Naive thymus-derived CD4-positive, alpha-beta T cell (primary cell): Measurements from ENCODE around the gene DNAH11. TPM values are rescaled to one million over a fixed set of nuclear protein-coding genes. Genes with fewer than 3 reads are reported as not detected.
"Not testable (repeated sequence)": the region's sequence is repeated elsewhere in the genome, so short reads cannot be mapped to it uniquely, and the experiment has no call there.

ENCODE experiments used
- ATAC-seq: fragments of 150-1000 bp; cut with Tn5 transposase; 2 replicates; pipeline ENCODE4 v1.10.0; 2021; ENCODE audit warnings: mild to moderate bottlenecking, moderate library complexity
- CTCF ChIA-PET: fragments of 350-600 bp; sonication (Branson Sonifier 250); formaldehyde crosslinking; loops from one replicate; lab custom pipeline; 2021; ENCODE audit warnings: antibody characterized with exemption; lab: Charles Lee
- POLR2A ChIA-PET: fragments of 350-600 bp; sonication (Branson Sonifier 250); formaldehyde crosslinking; loops from one replicate; lab custom pipeline; 2021; ENCODE audit warnings: antibody characterized with exemption, inconsistent platforms; lab: Charles Lee
- DNase-seq, 9 donors: peaks; one replicate each; pipeline versions ENCODE4 v3.0.0 to v3.0.0-alpha.2; 2020 to 2022; ENCODE audit warnings: mixed read lengths in 1 of 9
- H3K27ac ChIP-seq: one replicate; pipeline ENCODE4 v1.7.0; 2013; ENCODE audit warnings: mild to moderate bottlenecking, low read depth, low read length, moderate library complexity
- H3K27me3 ChIP-seq, 2 donors: one replicate each; pipeline ENCODE4 v1.7.0; 2013; ENCODE audit warnings: low read length in 2 of 2, mild to moderate bottlenecking in 2 of 2, moderate library complexity in 2 of 2; ENCODE audit not compliant: control insufficient read depth in 2 of 2, insufficient read depth in 2 of 2
- H3K36me3 ChIP-seq, 3 experiments: 1 replicate in 2 of 3; 2 replicates in 1 of 3; pipeline ENCODE4 v1.7.0; 2013; ENCODE audit warnings: low read length in 3 of 3, mild to moderate bottlenecking in 3 of 3, moderate library complexity in 1 of 3; ENCODE audit not compliant: insufficient read depth in 3 of 3, control insufficient read depth in 2 of 3
- H3K4me1 ChIP-seq, 2 donors: one replicate each; pipeline ENCODE4 v1.7.0; 2013; ENCODE audit warnings: low read length in 2 of 2, mild to moderate bottlenecking in 2 of 2, moderate library complexity in 1 of 2; ENCODE audit not compliant: control insufficient read depth in 2 of 2, insufficient read depth in 2 of 2
- H3K4me3 ChIP-seq: 2 replicates; pipeline ENCODE4 v1.7.0; 2013; ENCODE audit warnings: mild to moderate bottlenecking, low read length
- H3K9me3 ChIP-seq, 3 experiments: 1 replicate in 2 of 3; 2 replicates in 1 of 3; pipeline ENCODE4 v1.7.0; 2013; ENCODE audit warnings: low read length in 3 of 3; ENCODE audit not compliant: control insufficient read depth in 2 of 3
- H3K27ac Mint-ChIP-seq, 9 donors: one replicate each; pipeline ENCODE4 v1.8.0; 2020 to 2022; ENCODE audit warnings: mixed read lengths in 9 of 9, mild to moderate bottlenecking in 8 of 9, moderate library complexity in 5 of 9, inconsistent platforms in 2 of 9
- H3K27me3 Mint-ChIP-seq, 5 donors: one replicate each; pipeline ENCODE4 v1.8.0; 2021 to 2022; ENCODE audit warnings: mixed read lengths in 5 of 5, mild to moderate bottlenecking in 1 of 5
- H3K36me3 Mint-ChIP-seq, 5 donors: one replicate each; pipeline ENCODE4 v1.8.0; 2020 to 2022; ENCODE audit warnings: mixed read lengths in 5 of 5, mild to moderate bottlenecking in 3 of 5, inconsistent platforms in 1 of 5
- H3K4me1 Mint-ChIP-seq, 7 donors: one replicate each; pipeline ENCODE4 v1.8.0; 2020 to 2022; ENCODE audit warnings: mixed read lengths in 7 of 7, mild to moderate bottlenecking in 3 of 7, inconsistent platforms in 1 of 7
- H3K4me3 Mint-ChIP-seq, 10 donors: one replicate each; pipeline ENCODE4 v1.8.0; 2020 to 2022; ENCODE audit warnings: mild to moderate bottlenecking in 10 of 10, mixed read lengths in 10 of 10, moderate library complexity in 6 of 10, inconsistent platforms in 2 of 10
- H3K9me3 Mint-ChIP-seq, 11 donors: one replicate each; pipeline ENCODE4 v1.8.0; 2020 to 2022; ENCODE audit warnings: mixed read lengths in 11 of 11, mild to moderate bottlenecking in 4 of 11, inconsistent platforms in 1 of 11, moderate library complexity in 1 of 11
- intact Hi-C, 2 donors: fragments of 100-400 bp; cut with micrococcal nuclease; formaldehyde crosslinking; loops; one replicate each; pipeline ENCODE4 v1.15.1; 2023
- polyA plus RNA-seq, 2 donors: library from polyadenylated mRNA; unstranded; fragments of 300-500 nt; fragmentation: Illumina TruSeq; gene quantifications; one replicate each; pipeline ENCODE4 v1.2.3, GENCODE V29; 2021
- total RNA-seq, 6 experiments: library from RNA in 5 of 6; stranded (reverse) in 5 of 6; gene quantifications; 1 replicate in 5 of 6; 2 replicates in 1 of 6; pipeline ENCODE4 v1.2.3 and lab custom pipeline; 2021 to 2026

DNAH11 gene
- total and polyA plus RNA-seq, 7 experiments from 2014 or later = 0.02 to 8.1 (median 0.22) TPM; not detected in 1

DNA sequence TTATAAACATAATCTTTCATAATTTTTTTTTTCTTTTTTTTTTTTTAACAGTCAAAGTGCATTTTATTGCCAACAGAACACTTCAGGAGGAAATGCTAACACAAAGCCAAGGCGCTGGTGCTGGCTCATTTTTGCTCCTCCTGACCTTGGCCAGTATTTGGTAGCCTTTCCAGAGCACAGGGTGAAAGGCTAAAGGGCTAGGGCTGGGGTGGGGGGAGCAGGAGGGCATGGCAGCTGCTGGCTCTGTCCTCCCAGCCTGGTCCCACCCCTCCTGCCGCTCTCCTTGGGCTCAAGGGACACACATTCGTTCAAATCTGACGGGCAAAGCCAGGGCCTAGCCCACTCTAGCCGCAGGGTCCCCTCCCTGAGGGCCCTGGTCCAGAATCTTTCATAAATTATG is 148.3 kb downstream of the DNAH11 start:
- H3K4me3 ChIP-seq, POLR2A ChIA-PET, H3K27ac Mint-ChIP-seq, H3K9me3 ChIP-seq, H3K9me3 Mint-ChIP-seq, intact Hi-C loops, CTCF ChIA-PET, H3K27ac ChIP-seq, H3K4me1 ChIP-seq, DNase-seq, H3K4me3 Mint-ChIP-seq, ATAC-seq, H3K36me3 ChIP-seq, H3K36me3 Mint-ChIP-seq, H3K27me3 ChIP-seq, H3K27me3 Mint-ChIP-seq, H3K4me1 Mint-ChIP-seq: not testable (repeated sequence)

DNA sequence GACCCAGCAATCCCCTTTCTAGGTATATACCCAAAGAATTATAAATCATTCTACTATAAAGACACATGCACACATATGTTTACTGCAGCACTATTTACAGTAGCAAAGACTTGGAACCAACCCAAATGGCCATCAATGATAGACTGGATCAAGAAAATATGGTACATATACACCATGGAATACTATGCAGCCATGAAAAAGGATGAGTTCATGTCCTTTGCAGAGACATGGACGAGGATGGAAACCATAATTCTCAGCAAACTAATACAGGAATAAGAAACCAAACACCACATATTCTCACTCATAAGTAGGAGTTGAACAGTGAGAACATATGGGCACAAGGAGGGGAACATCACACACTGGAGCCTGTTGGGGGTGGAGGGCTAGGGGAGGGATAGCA is 157.7 kb downstream of the DNAH11 start:
- peaks cover 0 to 11% (median 0%) of the 10 kb centered on the region in 5 donors for H3K27me3 Mint-ChIP-seq
- H3K9me3 Mint-ChIP-seq, intact Hi-C loops: not testable (repeated sequence)

DNA sequence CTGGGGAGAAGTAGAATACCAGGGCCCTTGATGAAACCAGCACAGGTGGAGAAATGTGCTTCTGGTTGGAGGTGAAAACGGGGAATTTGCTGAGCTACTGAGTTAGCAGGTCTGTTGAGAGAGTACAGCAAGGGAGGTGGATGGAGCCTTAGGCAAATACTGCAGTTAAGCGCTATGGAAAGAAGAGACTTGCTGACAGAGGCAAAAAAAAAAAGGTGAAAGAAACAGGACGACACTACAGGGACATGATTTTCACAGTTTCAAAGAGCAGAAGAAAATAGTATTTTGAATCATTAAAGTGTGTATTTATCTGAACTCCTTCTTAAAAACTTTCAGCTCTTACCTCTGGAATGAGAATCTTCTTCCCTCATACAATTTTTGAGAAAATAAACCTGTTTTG is 159.5 kb downstream of the DNAH11 start:
- ATAC-seq (no peak), DNase-seq (no peak)
- H3K36me3 Mint-ChIP-seq = peaks cover 0 to 3% (median 0%) of the 10 kb centered on the region in 5 donors
- peaks cover 0 to 5% (median 0%) of the 10 kb centered on the region in 11 donors for H3K9me3 Mint-ChIP-seq
- H3K4me3 ChIP-seq = no peak overlapping the region
- H3K27ac Mint-ChIP-seq = no peak overlapping the region
- intact Hi-C loops = no loop called here
- peaks cover 0 to 11% (median 0%) of the 10 kb centered on the region in 5 donors for H3K27me3 Mint-ChIP-seq
- no peaks in the 10 kb centered on the region for H3K4me1 ChIP-seq
- CTCF ChIA-PET = no interaction called here
- H3K36me3 ChIP-seq = no peaks in the 10 kb centered on the region
- POLR2A ChIA-PET = no interaction called here
- no peaks in the 10 kb centered on the region for H3K9me3 ChIP-seq
- peaks cover 0 to 2% (median 0%) of the 10 kb centered on the region in 7 donors for H3K4me1 Mint-ChIP-seq
- H3K4me3 Mint-ChIP-seq = no peak overlapping the region
- H3K27ac ChIP-seq = no peak overlapping the region
- H3K27me3 ChIP-seq = no peaks in the 10 kb centered on the region

More for the DNA sequence above, 157.7 kb downstream of the DNAH11 start:
- ATAC-seq, H3K4me3 Mint-ChIP-seq, H3K36me3 Mint-ChIP-seq, H3K27me3 ChIP-seq, H3K27ac ChIP-seq, H3K4me1 ChIP-seq, H3K4me3 ChIP-seq, H3K4me1 Mint-ChIP-seq, DNase-seq, H3K27ac Mint-ChIP-seq, POLR2A ChIA-PET, H3K36me3 ChIP-seq, H3K9me3 ChIP-seq: not testable (repeated sequence)
- CTCF ChIA-PET = interaction anchor here (0.6 kb wide), 1 partner anchor 103 kb away, joined by 5 read pairs; no protein-coding TSS in a partner anchor

DNA sequence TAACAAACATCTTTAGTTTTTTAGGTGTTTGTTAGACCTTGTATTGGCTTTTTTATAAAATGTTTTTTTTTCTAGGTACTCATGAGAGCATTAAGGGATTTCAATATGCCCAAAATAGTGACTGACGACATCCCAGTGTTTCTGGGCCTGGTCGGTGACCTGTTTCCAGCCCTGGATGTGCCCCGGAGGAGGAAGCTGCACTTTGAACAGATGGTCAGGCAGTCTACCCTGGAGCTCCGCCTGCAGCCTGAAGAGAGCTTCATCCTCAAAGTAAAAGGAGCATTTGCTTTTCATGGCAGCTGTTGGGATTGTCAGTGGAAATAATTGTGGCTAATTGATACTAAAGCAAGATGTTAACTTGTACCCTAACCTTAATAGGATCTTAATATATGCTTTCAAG is 161.5 kb downstream of the DNAH11 start:
- H3K9me3 Mint-ChIP-seq = peaks cover 0 to 5% (median 0%) of the 10 kb centered on the region in 11 donors
- H3K4me3 ChIP-seq = no peak overlapping the region
- ATAC-seq = no peak
- intact Hi-C loops = no loop called here
- H3K9me3 ChIP-seq = no peaks in the 10 kb centered on the region
- POLR2A ChIA-PET = no interaction called here
- peaks cover 0 to 2% (median 0%) of the 10 kb centered on the region in 7 donors for H3K4me1 Mint-ChIP-seq
- H3K27me3 ChIP-seq = no peaks in the 10 kb centered on the region
- H3K27ac ChIP-seq = no peak overlapping the region
- no peak overlapping the region for H3K4me3 Mint-ChIP-seq
- DNase-seq = no peak
- peaks cover 0 to 11% (median 0%) of the 10 kb centered on the region in 5 donors for H3K27me3 Mint-ChIP-seq
- no peak overlapping the region for H3K27ac Mint-ChIP-seq
- H3K36me3 Mint-ChIP-seq = no peaks in the 10 kb centered on the region
- CTCF ChIA-PET = no interaction called here
- H3K36me3 ChIP-seq = no peaks in the 10 kb centered on the region
- H3K4me1 ChIP-seq = no peaks in the 10 kb centered on the region

DNA sequence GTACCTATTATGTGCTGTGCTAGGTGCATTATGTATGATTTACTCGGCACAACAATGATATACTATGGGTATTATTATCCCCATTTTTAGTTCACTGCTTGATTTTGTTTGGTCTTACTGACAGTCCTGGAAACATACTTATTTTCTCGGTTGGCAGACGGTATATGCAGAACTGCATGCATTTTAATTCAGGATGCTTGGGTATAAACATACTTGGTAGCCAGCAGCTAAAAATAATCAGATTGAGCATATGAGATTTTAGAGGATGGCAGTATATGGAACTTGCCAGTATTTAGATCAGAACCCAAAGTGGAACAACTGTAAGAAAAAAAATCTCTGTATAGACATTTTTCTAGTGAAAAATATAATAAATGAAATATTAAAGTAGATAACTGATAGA is 163.3 kb downstream of the DNAH11 start:
- intact Hi-C loops = no loop called here
- no peaks in the 10 kb centered on the region for H3K27me3 ChIP-seq
- POLR2A ChIA-PET = no interaction called here

DNA sequence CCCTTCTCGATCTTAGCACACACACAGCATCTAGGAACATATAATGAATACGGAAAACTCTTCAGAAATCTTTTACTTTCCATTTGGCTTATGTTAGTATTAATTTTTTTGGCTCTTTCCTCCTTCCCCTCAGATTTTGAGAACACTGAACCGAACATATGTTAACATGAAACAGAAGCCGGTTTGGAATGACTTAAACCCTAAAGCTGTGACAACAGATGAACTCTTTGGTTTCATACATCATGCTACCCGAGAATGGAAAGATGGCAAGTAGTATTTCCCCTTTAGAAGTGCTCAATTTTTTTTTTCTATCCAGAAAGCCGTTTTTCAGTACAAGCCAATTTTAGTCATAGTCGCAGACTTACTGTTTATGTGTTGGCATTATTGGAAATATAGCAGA is 164.7 kb downstream of the DNAH11 start:
- H3K36me3 Mint-ChIP-seq = no peaks in the 10 kb centered on the region
- H3K4me3 Mint-ChIP-seq = no peak overlapping the region
- H3K27ac ChIP-seq = no peak overlapping the region
- peaks cover 0 to 3% (median 0%) of the 10 kb centered on the region in 5 donors for H3K27me3 Mint-ChIP-seq
- no peak overlapping the region for H3K27ac Mint-ChIP-seq
- H3K9me3 Mint-ChIP-seq = peaks cover 0 to 3% (median 0%) of the 10 kb centered on the region in 11 donors
- ChIA-PET CTCF (no interaction called here), POLR2A (no interaction called here)
- intact Hi-C loops = no loop called here
- H3K4me1 Mint-ChIP-seq = peaks cover 0 to 2% (median 0%) of the 10 kb centered on the region in 7 donors
- H3K4me1 ChIP-seq = no peaks in the 10 kb centered on the region
- H3K4me3 ChIP-seq = no peak overlapping the region
- H3K36me3 ChIP-seq = no peaks in the 10 kb centered on the region
- ATAC-seq (no peak), DNase-seq (no peak)
- H3K27me3 ChIP-seq = no peaks in the 10 kb centered on the region
- H3K9me3 ChIP-seq = no peaks in the 10 kb centered on the region

More for the DNA sequence above, 163.3 kb downstream of the DNAH11 start:
- H3K27ac Mint-ChIP-seq = no peak overlapping the region
- no peak for ATAC-seq
- Histone ChIP-seq H3K36me3 (no peaks in the 10 kb centered on the region), H3K27ac (no peak overlapping the region), H3K4me3 (no peak overlapping the region), H3K4me1 (no peaks in the 10 kb centered on the region), H3K9me3 (no peaks in the 10 kb centered on the region)
- peaks cover 0 to 5% (median 0%) of the 10 kb centered on the region in 5 donors for H3K27me3 Mint-ChIP-seq
- no peak for DNase-seq
- peaks cover 0 to 2% (median 0%) of the 10 kb centered on the region in 11 donors for H3K9me3 Mint-ChIP-seq
- CTCF ChIA-PET = no interaction called here
- no peak overlapping the region for H3K4me3 Mint-ChIP-seq
- no peaks in the 10 kb centered on the region for H3K36me3 Mint-ChIP-seq
- peaks cover 0 to 2% (median 0%) of the 10 kb centered on the region in 7 donors for H3K4me1 Mint-ChIP-seq

DNA sequence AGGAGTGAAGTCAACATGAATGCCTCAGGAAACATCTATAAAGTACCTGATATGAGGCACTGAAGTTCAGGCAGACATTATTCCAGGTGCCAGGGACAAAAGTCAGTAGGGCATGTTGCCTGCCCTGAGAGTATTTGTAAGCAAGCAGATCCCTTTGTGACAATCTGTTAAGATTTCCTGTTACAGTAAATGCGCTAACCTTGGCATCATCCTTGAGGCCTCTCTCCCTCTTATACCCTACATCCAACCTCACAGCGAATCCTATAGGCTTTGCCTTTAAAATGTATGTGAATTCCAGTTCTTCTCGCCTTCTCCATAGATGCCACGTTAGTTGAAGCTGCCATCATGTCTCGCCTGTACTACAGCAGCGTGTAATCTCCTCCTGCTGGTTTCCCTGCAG is 165.3 kb downstream of the DNAH11 start:
- Histone ChIP-seq H3K27me3 (no peaks in the 10 kb centered on the region), H3K9me3 (no peaks in the 10 kb centered on the region), H3K36me3 (no peaks in the 10 kb centered on the region), H3K27ac (no peak overlapping the region), H3K4me1 (no peaks in the 10 kb centered on the region), H3K4me3 (no peak overlapping the region)
- intact Hi-C loops = no loop called here
- DNase-seq (no peak), ATAC-seq (no peak)
- ChIA-PET CTCF (no interaction called here), POLR2A (no interaction called here)
- Mint-ChIP-seq H3K27ac (no peak overlapping the region), H3K9me3 (peaks cover 0 to 3% (median 0%) of the 10 kb centered on the region in 11 donors), H3K4me3 (no peak overlapping the region), H3K4me1 (peaks cover 0 to 2% (median 0%) of the 10 kb centered on the region in 7 donors), H3K36me3 (no peaks in the 10 kb centered on the region), H3K27me3 (peaks cover 0 to 3% (median 0%) of the 10 kb centered on the region in 5 donors)
